Astrocyte of the cerebellum (primary cell): Measurements from ENCODE around the gene OSBPL10.

Experiments used
- DNase-seq: peaks from one replicate; pipeline ENCODE4 v3.0.0-alpha.2; 2011; ENCODE audit warnings: low read depth
- H3K4me3 ChIP-seq: 2 replicates; pipeline ENCODE4 v1.5.1; 2011; ENCODE audit warnings: mild to moderate bottlenecking, low read depth, low read length, moderate library complexity
- in situ Hi-C: cut with HindIII; loops from 2 replicates; pipeline ENCODE4 v1.10.0; 2017; ENCODE audit warnings: low sequenced_read_pairs
- TF ChIP-seq, protein P1 (sequence below): IDR thresholded peaks from 2 replicates; pipeline ENCODE4 v1.5.1; 2012; ENCODE audit warnings: low read length, low read depth, moderate library complexity, mild to moderate bottlenecking; ENCODE audit errors: missing control alignments

Gene OSBPL10

DNA sequence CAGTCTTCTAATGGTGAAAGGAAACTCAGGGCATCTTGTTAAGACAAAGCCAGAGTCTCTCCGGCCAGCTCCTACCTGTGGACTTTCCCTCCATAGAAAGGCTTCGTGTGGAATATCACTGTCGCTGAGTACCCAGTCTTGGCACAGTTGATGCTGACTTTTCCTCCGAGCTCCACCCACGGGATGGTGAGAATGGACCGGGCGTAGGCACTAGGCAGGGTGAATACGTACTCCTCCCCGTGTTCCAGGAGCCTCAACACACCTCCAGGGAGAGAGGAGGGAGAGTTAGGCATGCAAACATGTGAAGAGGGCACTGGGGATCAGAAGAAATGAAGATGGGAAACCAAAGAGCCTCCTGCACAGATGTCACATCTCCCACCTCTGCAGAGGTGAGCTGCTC, 310.3 kb downstream of the OSBPL10 start:
- H3K4me3 ChIP-seq: no peak overlapping the region
- DNase-seq: no peak
- TF ChIP-seq, protein P1, sequence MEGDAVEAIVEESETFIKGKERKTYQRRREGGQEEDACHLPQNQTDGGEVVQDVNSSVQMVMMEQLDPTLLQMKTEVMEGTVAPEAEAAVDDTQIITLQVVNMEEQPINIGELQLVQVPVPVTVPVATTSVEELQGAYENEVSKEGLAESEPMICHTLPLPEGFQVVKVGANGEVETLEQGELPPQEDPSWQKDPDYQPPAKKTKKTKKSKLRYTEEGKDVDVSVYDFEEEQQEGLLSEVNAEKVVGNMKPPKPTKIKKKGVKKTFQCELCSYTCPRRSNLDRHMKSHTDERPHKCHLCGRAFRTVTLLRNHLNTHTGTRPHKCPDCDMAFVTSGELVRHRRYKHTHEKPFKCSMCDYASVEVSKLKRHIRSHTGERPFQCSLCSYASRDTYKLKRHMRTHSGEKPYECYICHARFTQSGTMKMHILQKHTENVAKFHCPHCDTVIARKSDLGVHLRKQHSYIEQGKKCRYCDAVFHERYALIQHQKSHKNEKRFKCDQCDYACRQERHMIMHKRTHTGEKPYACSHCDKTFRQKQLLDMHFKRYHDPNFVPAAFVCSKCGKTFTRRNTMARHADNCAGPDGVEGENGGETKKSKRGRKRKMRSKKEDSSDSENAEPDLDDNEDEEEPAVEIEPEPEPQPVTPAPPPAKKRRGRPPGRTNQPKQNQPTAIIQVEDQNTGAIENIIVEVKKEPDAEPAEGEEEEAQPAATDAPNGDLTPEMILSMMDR: no peak
- in situ Hi-C loops: no loop called here

DNA sequence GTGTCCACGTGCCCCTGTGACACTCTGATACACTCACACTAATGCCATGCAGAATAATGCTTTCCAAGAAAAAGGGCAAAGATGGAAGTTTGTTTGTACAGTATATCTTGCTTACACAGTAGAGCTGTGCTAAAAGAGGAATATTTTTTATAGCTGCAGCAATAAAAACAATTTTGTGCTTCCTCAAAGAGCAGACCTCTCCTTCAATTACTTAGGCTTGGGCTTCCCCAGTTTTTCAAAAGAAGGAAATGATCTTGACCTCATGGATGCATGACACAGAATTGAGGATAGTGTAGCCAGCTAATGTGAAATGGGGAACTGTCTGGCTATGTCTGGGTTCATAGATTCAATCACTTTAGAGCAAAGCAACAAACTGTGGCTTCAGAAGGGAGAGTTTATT, 310.9 kb downstream of the OSBPL10 start:
- H3K4me3 ChIP-seq: no peak overlapping the region
- no peak for DNase-seq
- in situ Hi-C loops: no loop called here
- TF ChIP-seq, protein P1: no peak

DNA sequence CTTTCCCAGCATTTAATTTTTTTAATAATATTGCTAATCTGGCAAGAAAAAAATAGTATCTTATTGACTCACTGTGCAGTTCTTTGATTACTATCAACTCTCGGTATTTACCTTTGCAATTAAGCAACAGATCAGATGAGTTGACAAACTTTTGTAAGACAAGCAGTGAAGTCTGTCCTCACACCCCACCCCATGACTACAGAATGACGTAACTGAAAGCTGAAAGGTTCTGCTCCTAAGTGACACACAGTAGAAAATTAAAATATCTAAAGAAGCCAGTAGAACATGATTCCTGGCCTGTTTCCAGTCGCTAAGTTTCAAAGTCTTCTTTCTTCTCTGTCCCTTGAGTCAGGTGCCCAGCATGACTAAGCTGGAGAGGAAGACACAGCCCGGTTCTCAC, 312.8 kb downstream of the OSBPL10 start:
- in situ Hi-C loops: no loop called here
- TF ChIP-seq, protein P1: no peak
- no peak overlapping the region for H3K4me3 ChIP-seq
- DNase-seq: no peak

DNA sequence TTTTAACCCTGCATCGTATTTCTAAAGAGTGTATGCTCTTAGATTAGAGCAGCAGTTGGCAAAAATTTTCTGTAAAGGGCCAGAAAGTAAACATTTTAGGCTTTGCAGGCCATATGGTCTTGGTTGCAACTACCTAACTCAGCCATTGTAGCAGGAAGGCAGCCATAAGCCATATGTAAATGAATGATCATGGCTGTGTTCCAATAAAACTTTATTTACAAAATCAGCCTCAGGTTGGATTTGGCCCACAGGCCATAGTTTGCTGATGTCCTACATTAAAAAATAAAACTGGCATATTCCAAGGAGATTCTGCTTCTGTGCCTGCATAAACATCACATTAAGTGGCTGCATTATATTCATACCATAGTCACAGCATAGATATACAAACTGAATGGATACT, 313.5 kb downstream of the OSBPL10 start:
- TF ChIP-seq, protein P1: no peak
- H3K4me3 ChIP-seq: no peak overlapping the region
- no peak for DNase-seq
- in situ Hi-C loops: no loop called here

DNA sequence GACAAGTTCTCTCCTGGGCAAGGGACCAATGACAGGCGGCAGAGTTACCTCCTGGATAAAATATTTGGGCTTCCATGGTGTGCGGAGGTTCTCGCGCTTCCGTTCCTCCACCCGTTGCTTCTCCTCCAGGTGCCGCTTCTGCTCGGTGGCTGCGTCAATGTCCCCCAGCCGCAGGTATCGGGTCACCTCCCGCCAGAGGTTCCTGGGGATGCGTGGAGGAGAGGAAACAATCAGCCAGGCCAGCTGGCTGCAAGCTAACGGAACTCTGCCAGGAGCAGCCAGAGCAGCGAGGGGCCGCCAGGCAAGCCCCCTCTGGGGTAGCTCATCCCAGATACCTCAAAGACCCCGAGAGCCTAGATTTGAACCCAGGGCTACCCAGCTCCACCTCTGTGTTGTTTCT, 317.0 kb downstream of the OSBPL10 start:
- H3K4me3 ChIP-seq: no peak overlapping the region
- in situ Hi-C loops: no loop called here
- no peak for DNase-seq
- TF ChIP-seq, protein P1: no peak

DNA sequence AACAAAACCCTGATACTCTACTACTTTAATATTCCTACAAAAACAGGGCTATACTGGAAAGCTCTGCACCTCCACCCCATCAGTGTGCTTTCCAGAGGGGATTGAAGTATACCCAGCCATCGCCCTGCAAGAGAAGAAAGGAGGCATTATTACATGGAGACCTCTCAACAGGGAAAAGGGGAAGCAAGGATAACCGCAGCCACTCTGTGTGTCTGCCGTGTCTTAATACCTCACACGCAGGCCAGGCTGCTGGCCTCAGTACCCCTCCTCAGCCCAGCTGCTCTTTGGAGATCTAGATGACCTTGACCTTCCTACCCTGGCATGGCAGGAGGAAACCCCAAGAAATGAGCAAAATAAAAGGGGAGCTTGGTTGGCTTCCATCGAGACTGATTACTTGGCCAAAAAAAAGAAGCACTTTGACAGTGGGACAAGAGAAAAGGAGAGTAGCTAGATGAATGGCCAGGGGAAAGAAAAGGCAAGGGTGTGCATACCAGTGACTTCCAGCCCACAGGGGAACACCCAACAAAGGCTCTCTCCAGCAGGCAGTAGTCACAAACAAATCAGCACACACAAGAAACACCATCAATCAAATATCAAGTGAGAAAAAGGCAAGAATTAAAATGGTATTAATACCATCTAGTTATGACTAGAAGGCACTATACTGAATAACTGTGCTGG, 318.9 kb downstream of the OSBPL10 start:
- no peak overlapping the region for H3K4me3 ChIP-seq
- no peak for DNase-seq
- in situ Hi-C loops: no loop called here
- TF ChIP-seq, protein P1: no peak
